SJCRH30 (cell line): ENCODE data around the gene ASTN2. TPM values are rescaled to one million over a fixed set of nuclear protein-coding genes. Genes with fewer than 3 reads are reported as not detected.

ENCODE experiments used
- DNase-seq, 2 experiments: peaks; one replicate each; pipeline ENCODE4 v3.0.0-alpha.2; 2015 to 2020
- H3K27ac ChIP-seq: fragments of 250-450 bp; sonication (Bioruptor Pico); 2 replicates; pipeline ENCODE4 v1.5.1; 2020; ENCODE audit warnings: mild to moderate bottlenecking, moderate library complexity
- H3K27me3 ChIP-seq: fragments of 250-450 bp; sonication (Bioruptor Pico); 2 replicates; pipeline ENCODE4 v1.5.1; 2020; ENCODE audit warnings: mild to moderate bottlenecking, moderate library complexity
- H3K36me3 ChIP-seq: fragments of 250-450 bp; sonication (Bioruptor Pico); 2 replicates; pipeline ENCODE4 v1.5.1; 2020; ENCODE audit warnings: mild to moderate bottlenecking, moderate library complexity
- H3K4me1 ChIP-seq: fragments of 250-450 bp; sonication (Bioruptor Pico); 2 replicates; pipeline ENCODE4 v1.5.1; 2020; ENCODE audit warnings: mild to moderate bottlenecking, moderate library complexity
- H3K4me3 ChIP-seq: fragments of 250-450 bp; sonication (Bioruptor Pico); 2 replicates; pipeline ENCODE4 v1.5.1; 2020; ENCODE audit warnings: mild to moderate bottlenecking, moderate library complexity
- H3K9me3 ChIP-seq: fragments of 250-450 bp; sonication (Bioruptor Pico); replicated peaks from 2 replicates; pipeline ENCODE4 v1.5.1; 2020; ENCODE audit warnings: mild to moderate bottlenecking, moderate library complexity
- total RNA-seq: library from RNA; depleted of rRNA; stranded (reverse); fragments of >200 nt; shearing (Covaris generic); gene quantifications from 2 replicates; pipeline ENCODE4 v1.2.3, GENCODE V29; 2014

Gene ASTN2
- total RNA-seq, 1 experiment from 2014 or later = 19.8 TPM

DNA sequence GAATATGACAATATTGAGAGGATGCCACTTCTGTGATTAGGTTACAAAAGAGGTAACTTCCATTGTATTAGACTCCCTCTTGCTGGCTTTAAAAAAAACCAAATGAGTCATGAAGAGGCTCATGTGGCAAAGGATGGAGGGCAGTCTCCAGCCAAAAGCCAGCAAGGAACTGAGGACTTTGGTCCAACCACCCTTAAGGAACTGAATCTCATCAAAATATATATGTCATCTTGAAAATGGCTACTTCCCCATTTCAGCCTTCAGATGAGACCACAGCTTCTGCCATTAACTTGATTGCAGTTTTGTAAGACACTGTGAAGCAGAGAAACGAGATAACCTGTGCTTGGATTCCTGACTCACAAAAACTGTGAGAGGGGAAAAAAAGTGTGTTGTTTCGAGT is 743.3 kb downstream of the ASTN2 start:
- no peaks in the 10 kb centered on the region for H3K27me3 ChIP-seq
- 0 out of 2 replicates have a peak, but pooled peaks cover 3% of the 10 kb centered on the region for H3K36me3 ChIP-seq
- H3K27ac ChIP-seq = no peak overlapping the region
- no peak overlapping the region for H3K4me3 ChIP-seq
- H3K4me1 ChIP-seq = peaks cover 3% of the 10 kb centered on the region; the same call in 1 of the 2 replicates
- DNase-seq = no peak
- H3K9me3 ChIP-seq = peaks cover 18% of the 10 kb centered on the region

DNA sequence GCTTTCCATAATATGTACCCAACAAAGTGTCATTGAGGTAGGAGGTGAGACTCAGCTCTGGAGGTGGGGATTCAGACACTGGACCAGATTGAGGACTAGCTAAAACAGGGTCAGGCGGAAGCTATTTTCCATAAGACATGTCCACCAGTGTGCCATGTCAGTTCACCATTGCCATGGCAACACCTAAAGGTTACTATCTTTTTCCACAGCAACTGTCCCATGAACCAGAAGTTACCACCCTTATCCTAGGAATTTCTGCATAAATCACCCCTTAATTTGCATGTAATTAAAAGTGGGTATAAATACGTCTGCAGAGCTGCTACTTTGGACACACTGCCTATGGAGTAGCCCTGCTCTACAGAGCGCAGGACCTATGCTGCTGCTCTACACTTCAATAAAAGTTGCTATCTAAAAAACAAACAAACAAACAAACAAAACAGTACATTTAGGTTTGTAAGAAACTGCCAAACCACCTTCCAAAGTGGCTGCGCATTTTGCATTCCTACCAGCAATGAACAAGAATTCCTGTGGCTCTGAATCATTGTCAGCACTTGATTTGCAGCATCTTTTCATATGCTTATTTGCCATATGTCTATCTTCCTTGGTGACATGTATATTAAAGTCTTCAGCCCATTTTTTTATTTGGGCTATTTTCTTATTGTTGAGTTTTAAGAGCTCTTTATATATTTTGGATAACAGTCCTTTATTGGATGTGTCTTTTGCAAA is 745.7 kb downstream of the ASTN2 start:
- Histone ChIP-seq H3K27me3 (no peaks in the 10 kb centered on the region), H3K4me3 (no peak overlapping the region), H3K27ac (no peak overlapping the region), H3K4me1 (peaks cover 3% of the 10 kb centered on the region; the same call in 1 of the 2 replicates), H3K9me3 (peaks cover 18% of the 10 kb centered on the region), H3K36me3 (0 out of 2 replicates have a peak, but pooled peaks cover 3% of the 10 kb centered on the region)
- no peak for DNase-seq

DNA sequence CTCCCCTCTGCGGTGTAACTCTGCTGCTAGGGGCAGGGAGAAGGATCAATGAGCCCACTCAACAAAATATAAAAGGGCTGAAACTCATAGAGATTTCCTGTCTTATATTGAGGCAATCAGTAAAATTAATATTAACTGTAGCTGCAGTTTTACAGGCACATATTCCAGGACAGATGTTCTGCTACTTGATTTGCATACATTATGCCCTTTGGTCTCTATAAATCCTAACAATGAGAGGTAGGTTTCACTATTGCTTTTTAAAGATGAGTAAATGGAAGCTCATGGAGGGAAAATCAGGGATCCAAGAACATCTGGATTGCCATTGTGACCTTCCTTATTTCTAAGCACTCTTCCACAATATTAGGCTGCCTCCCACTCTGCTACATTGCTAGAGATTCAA is 751.3 kb downstream of the ASTN2 start:
- Histone ChIP-seq H3K9me3 (no peaks in the 10 kb centered on the region; the same call in 1 of the 2 replicates), H3K27ac (no peak overlapping the region), H3K27me3 (no peaks in the 10 kb centered on the region), H3K4me3 (no peak overlapping the region), H3K4me1 (no peaks in the 10 kb centered on the region), H3K36me3 (no peaks in the 10 kb centered on the region)
- DNase-seq = no peak

- Histone ChIP-seq H3K4me1 (no peaks in the 10 kb centered on the region), H3K27ac (no peak overlapping the region), H3K36me3 (no peaks in the 10 kb centered on the region), H3K4me3 (no peak overlapping the region), H3K9me3 (no peaks in the 10 kb centered on the region), H3K27me3 (no peaks in the 10 kb centered on the region)
- no peak for DNase-seq
Observed at GRCh38 chr9:116662646-116663310, 752.1 kb downstream of the ASTN2 start.

DNA sequence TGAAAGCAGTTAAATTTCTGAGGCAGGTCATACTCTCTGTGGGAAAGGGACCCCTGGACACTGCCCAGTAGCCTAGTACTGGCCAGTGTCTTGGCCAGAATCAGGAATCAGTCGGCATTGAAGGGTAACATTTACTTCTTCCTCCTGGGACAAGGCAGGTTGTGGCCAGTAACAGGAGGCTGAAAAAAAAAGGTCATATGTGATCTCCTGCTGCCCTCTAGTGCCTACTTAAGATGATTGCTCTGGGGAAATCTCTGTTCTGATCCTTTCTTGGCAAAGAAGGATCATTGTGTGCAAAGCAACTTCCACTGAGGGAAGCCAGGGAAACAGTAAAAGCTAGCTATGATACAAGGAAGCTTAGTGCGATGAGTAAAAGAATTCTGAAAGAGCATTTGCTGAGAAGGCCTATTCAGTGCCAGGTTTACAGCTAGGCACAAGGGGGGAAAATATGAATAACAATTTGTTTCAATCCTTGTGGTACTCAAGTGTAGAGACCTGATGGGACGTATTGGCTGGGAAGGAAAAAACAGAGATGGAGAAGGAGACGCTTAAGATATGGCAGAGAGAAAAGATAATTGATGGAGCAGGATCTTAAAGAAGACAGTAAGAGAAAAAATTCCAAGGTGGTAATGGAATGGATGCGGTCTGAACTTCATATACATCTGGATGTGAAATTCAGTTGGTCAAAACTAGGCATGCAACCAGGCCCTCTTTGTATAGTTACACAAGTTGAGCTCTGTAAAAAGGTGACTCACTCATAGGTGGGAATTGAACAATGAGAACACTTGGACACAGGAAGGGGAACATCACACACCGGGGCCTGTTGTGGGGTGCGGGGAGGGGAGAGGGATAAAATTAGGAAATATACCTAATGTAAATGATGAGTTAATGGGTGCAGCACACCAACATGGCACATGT is 753.6 kb downstream of the ASTN2 start:
- peak; percentile 42 to 83 for DNase-seq
- Histone ChIP-seq H3K9me3 (no peaks in the 10 kb centered on the region), H3K4me1 (no peaks in the 10 kb centered on the region), H3K36me3 (no peaks in the 10 kb centered on the region), H3K4me3 (no peak overlapping the region), H3K27ac (no peak overlapping the region), H3K27me3 (no peaks in the 10 kb centered on the region)

GRCh38 chr9:116658265-116658664 is 756.6 kb downstream of the ASTN2 start:
- DNase-seq = no peak
- Histone ChIP-seq H3K4me1 (peaks cover 2% of the 10 kb centered on the region; the same call in 1 of the 2 replicates), H3K9me3 (no peaks in the 10 kb centered on the region), H3K27me3 (no peaks in the 10 kb centered on the region), H3K27ac (no peak overlapping the region), H3K36me3 (no peaks in the 10 kb centered on the region), H3K4me3 (no peak overlapping the region)

- Histone ChIP-seq H3K27ac (no peak overlapping the region), H3K4me1 (peaks cover 2% of the 10 kb centered on the region; the same call in 1 of the 2 replicates), H3K4me3 (no peak overlapping the region), H3K9me3 (no peaks in the 10 kb centered on the region; the same call in 1 of the 2 replicates), H3K36me3 (no peaks in the 10 kb centered on the region), H3K27me3 (no peaks in the 10 kb centered on the region)
- DNase-seq = no peak
Observed at GRCh38 chr9:116656977-116657376, 757.9 kb downstream of the ASTN2 start.

- DNase-seq = no peak
- H3K27me3 ChIP-seq = no peaks in the 10 kb centered on the region
- no peaks in the 10 kb centered on the region for H3K36me3 ChIP-seq
- H3K9me3 ChIP-seq = no peaks in the 10 kb centered on the region; the same call in 1 of the 2 replicates
- H3K4me1 ChIP-seq = peaks cover 2% of the 10 kb centered on the region; the same call in 1 of the 2 replicates
- H3K4me3 ChIP-seq = no peak overlapping the region
- H3K27ac ChIP-seq = no peak overlapping the region
Observed at GRCh38 chr9:116656501-116656971, 758.3 kb downstream of the ASTN2 start.

DNA sequence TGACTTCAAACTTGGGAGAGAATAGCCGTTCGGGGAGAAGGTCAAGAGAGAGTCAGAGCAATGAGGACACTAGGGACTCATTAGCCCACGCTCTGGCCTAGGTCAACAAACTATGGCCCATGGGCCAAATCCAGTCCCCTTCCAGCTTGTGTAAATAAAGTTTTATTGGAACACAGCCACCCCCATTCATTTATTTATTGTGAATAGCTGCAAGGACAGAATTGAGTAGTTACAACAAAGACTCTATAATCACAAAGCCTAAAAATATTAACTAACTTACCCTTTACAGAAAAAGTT is 760.9 kb downstream of the ASTN2 start:
- Histone ChIP-seq H3K4me1 (peaks cover 2% of the 10 kb centered on the region; the same call in 1 of the 2 replicates), H3K27ac (no peak overlapping the region), H3K27me3 (no peaks in the 10 kb centered on the region), H3K4me3 (no peak overlapping the region), H3K36me3 (no peaks in the 10 kb centered on the region), H3K9me3 (no peaks in the 10 kb centered on the region; the same call in 1 of the 2 replicates)
- DNase-seq = no peak

DNA sequence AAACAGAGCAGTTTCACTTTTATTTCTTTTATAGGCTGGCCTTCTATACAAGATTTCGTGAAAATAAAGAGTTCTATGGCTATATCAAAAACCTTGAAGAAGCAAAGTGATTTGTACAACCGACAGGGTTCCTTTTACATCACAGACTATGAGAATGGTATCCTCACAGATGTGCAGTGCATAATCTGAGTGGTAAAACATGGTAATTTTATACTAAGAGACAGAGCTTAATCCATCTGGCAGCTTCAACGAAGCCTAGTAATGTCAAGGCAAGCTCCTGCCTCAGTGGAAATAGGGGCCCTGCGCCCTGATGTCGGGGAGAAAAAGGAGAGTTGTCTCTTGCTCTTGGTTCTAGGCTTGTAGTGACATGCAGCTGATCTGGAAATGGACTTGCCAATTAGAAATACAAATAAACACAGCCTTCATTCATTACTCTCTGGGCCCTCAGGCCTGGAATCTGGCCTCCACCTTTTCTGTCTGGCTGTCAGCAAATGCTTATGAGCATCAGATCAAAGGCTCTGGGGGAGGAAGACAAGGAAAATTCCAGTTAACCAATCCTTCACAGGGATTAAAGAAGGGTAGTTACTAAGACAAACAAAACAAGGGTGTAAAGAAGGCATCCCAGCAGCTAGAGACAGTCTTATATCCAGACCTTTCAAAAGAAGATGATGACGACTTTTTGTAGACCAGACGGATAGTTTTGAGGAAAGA is 761.4 kb downstream of the ASTN2 start:
- Histone ChIP-seq H3K9me3 (no peaks in the 10 kb centered on the region; the same call in 1 of the 2 replicates), H3K27ac (no peak overlapping the region), H3K4me3 (no peak overlapping the region), H3K4me1 (peaks cover 2% of the 10 kb centered on the region; the same call in 1 of the 2 replicates), H3K27me3 (no peaks in the 10 kb centered on the region), H3K36me3 (no peaks in the 10 kb centered on the region)
- DNase-seq = peak in 1 of 2 experiments; percentile 36

DNA sequence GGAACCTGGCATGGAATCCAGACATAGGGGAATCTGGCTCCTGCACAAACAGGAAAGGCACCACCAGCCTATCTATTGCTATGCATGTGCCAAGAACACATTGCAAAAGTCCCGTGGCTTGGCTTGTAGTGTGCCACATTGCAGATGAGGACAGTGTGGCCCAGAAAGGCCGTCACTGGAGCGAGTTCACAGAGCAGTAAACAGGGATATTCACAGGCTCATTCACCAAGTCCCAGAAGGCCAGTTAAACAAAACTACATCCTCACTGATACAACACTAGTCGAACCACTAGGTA is 767.4 kb downstream of the ASTN2 start:
- H3K4me3 ChIP-seq = no peak overlapping the region
- H3K27ac ChIP-seq = no peak overlapping the region
- no peaks in the 10 kb centered on the region for H3K4me1 ChIP-seq
- H3K9me3 ChIP-seq = peaks cover 3% of the 10 kb centered on the region; the same call in 1 of the 2 replicates
- DNase-seq = no peak
- no peaks in the 10 kb centered on the region for H3K27me3 ChIP-seq
- H3K36me3 ChIP-seq = no peaks in the 10 kb centered on the region

DNA sequence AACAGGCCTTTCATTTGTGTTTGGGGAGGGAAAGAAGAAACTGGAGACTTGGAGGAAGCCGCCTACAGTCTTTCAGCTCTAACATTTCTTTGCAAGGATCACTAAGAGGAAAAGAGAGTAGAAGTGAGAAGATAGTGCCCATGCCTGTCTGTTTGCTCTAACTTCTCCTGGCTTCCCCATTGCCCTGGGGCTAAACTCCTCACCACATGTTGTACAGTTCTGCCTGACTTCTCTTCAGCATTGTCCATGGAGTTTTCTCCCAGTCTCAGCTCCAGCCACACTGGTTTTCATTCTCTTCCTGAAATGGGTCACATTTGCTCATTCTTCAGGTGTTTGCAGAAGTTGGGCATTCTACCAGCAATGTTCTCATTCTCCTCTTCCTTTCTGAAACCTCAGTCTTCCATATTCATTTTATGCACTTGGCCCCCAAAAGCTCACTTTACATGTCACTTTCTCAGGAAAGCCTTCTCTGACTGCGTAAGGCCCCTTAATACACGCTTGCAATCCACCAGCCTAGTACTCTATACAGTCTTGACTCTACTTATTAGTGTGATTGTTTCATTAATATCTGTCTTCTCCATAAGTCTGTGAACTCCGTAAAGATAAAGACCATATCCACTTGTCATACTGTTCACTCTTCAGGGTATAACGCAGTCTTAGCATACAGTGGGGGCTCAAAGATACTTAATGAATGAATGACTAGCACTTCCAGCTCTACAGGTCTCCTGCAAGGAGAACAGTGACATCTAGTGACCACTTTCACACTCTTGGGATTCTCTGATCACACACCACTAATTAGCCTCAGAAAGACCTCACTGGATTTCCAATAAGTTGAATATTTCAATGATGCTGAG is 768.0 kb downstream of the ASTN2 start:
- Histone ChIP-seq H3K27me3 (no peaks in the 10 kb centered on the region), H3K9me3 (0 out of 2 replicates have a peak, but pooled peaks cover 3% of the 10 kb centered on the region), H3K4me1 (no peaks in the 10 kb centered on the region), H3K4me3 (no peak overlapping the region), H3K27ac (no peak overlapping the region), H3K36me3 (no peaks in the 10 kb centered on the region)
- DNase-seq = peak; percentile 24 to 64

DNA sequence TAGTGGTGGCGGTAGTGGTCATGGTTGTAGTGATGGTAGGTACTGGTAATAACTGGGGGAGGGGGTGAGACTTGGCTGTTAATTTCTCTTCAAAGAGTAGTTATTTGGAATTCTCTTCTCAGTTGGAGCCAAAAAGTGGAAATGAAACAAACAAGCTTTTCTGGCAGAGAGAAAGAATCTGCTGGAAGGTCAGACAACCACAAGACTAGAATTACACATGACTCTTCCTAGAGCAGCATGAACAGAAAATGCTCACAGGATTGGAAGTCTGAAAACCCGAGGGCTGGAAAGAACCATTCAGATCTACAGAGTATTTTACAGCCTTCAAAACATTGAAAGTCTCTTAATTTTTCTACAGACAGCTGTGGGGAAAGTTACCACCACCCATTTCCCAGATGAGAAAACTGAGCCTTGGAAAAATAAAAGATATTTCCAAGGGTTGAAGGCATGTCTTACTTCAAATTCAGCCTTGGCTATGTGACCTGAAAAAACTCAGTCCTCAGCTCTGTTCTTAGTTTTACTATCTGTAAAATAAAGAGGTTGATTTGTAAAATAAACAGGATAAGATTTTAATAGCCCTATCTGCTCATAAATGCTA is 770.7 kb downstream of the ASTN2 start:
- 0 out of 2 replicates have a peak, but pooled peaks cover 3% of the 10 kb centered on the region for H3K9me3 ChIP-seq
- H3K27ac ChIP-seq = no peak overlapping the region
- no peaks in the 10 kb centered on the region for H3K36me3 ChIP-seq
- H3K27me3 ChIP-seq = no peaks in the 10 kb centered on the region
- no peak for DNase-seq
- H3K4me1 ChIP-seq = no peaks in the 10 kb centered on the region
- no peak overlapping the region for H3K4me3 ChIP-seq
